ENCODE results near the gene NUDT8. TPM values are rescaled to one million over a fixed set of nuclear protein-coding genes. Genes with fewer than 3 reads are reported as not detected.

NUDT8 gene
- total RNA-seq, 1 experiment from 2014 or later: 18.1 TPM

GRCh38 chr11:67611165-67611564 is 18.6 kb downstream of the NUDT8 start:
- intact Hi-C loops (cut with micrococcal nuclease; ENCODE audit: unreplicated experiment): no loop called here
- CTCF ChIA-PET: no interaction called here
- H3K4me1 ChIP-seq: peaks cover 6% of the 10 kb centered on the region; the same call in 1 of the 2 replicates
- Mint-ChIP-seq H3K36me3 (ENCODE audit: insufficient read depth, unreplicated experiment) (peaks cover 42% of the 10 kb centered on the region), H3K27ac (ENCODE audit: unreplicated experiment) (no peak overlapping the region), H3K27me3 (ENCODE audit: insufficient read depth, unreplicated experiment) (no peaks in the 10 kb centered on the region), H3K4me3 (ENCODE audit: unreplicated experiment) (no peak overlapping the region), H3K4me1 (ENCODE audit: low read depth, unreplicated experiment) (no peaks in the 10 kb centered on the region), H3K9me3 (ENCODE audit: unreplicated experiment) (no peaks in the 10 kb centered on the region)
- no peaks in the 10 kb centered on the region for H3K9me3 ChIP-seq
- H3K27me3 ChIP-seq (replicated peaks; ENCODE audit: control insufficient read depth, insufficient read depth, low read length): no peaks in the 10 kb centered on the region
- peaks cover 11% of the 10 kb centered on the region for H3K36me3 ChIP-seq (ENCODE audit: control insufficient read depth, insufficient read depth, low read length)
- H3K4me3 ChIP-seq (ENCODE audit: low read depth, low read length): no peak overlapping the region
- no peak for DNase-seq
- TF ChIP-seq CTCF (IDR thresholded peaks at IDR 0.05; ENCODE audit: insufficient read depth in 1 of 2, low read depth in 1 of 2, low read length in 1 of 2, severe bottlenecking in 1 of 2, unreplicated experiment in 1 of 2): no peak
- no TSS peak for BruUV-seq (replicated peaks)
- POLR2A ChIA-PET: no interaction called here

GRCh38 chr11:67610302-67610868 is 19.4 kb downstream of the NUDT8 start:
- H3K36me3 Mint-ChIP-seq (ENCODE audit: insufficient read depth, unreplicated experiment): peaks cover 42% of the 10 kb centered on the region
- H3K9me3 ChIP-seq: no peaks in the 10 kb centered on the region
- no peak overlapping the region for H3K27ac Mint-ChIP-seq (ENCODE audit: unreplicated experiment)
- no peak overlapping the region for H3K4me3 Mint-ChIP-seq (ENCODE audit: unreplicated experiment)
- H3K4me1 ChIP-seq: peaks cover 10% of the 10 kb centered on the region; the same call in 1 of the 2 replicates
- no peak overlapping the region for H3K4me3 ChIP-seq (ENCODE audit: low read depth, low read length)
- intact Hi-C loops (cut with micrococcal nuclease; ENCODE audit: unreplicated experiment): no loop called here
- TF ChIP-seq CTCF (IDR thresholded peaks at IDR 0.05; ENCODE audit: insufficient read depth in 1 of 2, low read depth in 1 of 2, low read length in 1 of 2, severe bottlenecking in 1 of 2, unreplicated experiment in 1 of 2): no peak
- CTCF ChIA-PET: interaction anchor here (0.6 kb wide), 1 partner anchor 303 kb away, joined by 5 read pairs; no protein-coding TSS in a partner anchor
- no peaks in the 10 kb centered on the region for H3K27me3 ChIP-seq (replicated peaks; ENCODE audit: control insufficient read depth, insufficient read depth, low read length)
- POLR2A ChIA-PET: no interaction called here
- H3K9me3 Mint-ChIP-seq (ENCODE audit: unreplicated experiment): no peaks in the 10 kb centered on the region
- H3K4me1 Mint-ChIP-seq (ENCODE audit: low read depth, unreplicated experiment): no peaks in the 10 kb centered on the region
- no peaks in the 10 kb centered on the region for H3K27me3 Mint-ChIP-seq (ENCODE audit: insufficient read depth, unreplicated experiment)
- BruUV-seq (replicated peaks): no TSS peak
- no peak for DNase-seq
- peaks cover 11% of the 10 kb centered on the region for H3K36me3 ChIP-seq (ENCODE audit: control insufficient read depth, insufficient read depth, low read length)

- ChIA-PET CTCF (no interaction called here), POLR2A (no interaction called here)
- H3K36me3 Mint-ChIP-seq (ENCODE audit: insufficient read depth, unreplicated experiment): peaks cover 42% of the 10 kb centered on the region
- H3K4me1 ChIP-seq: peaks cover 10% of the 10 kb centered on the region; the same call in 1 of the 2 replicates
- no peak for TF ChIP-seq CTCF (IDR thresholded peaks at IDR 0.05; ENCODE audit: insufficient read depth in 1 of 2, low read depth in 1 of 2, low read length in 1 of 2, severe bottlenecking in 1 of 2, unreplicated experiment in 1 of 2)
- H3K9me3 ChIP-seq: no peaks in the 10 kb centered on the region
- no peaks in the 10 kb centered on the region for H3K27me3 Mint-ChIP-seq (ENCODE audit: insufficient read depth, unreplicated experiment)
- H3K4me3 Mint-ChIP-seq (ENCODE audit: unreplicated experiment): no peak overlapping the region
- H3K27ac Mint-ChIP-seq (ENCODE audit: unreplicated experiment): no peak overlapping the region
- H3K27me3 ChIP-seq (replicated peaks; ENCODE audit: control insufficient read depth, insufficient read depth, low read length): no peaks in the 10 kb centered on the region
- BruUV-seq (replicated peaks): no TSS peak
- no peak overlapping the region for H3K4me3 ChIP-seq (ENCODE audit: low read depth, low read length)
- intact Hi-C loops (cut with micrococcal nuclease; ENCODE audit: unreplicated experiment): no loop called here
- H3K4me1 Mint-ChIP-seq (ENCODE audit: low read depth, unreplicated experiment): no peaks in the 10 kb centered on the region
- H3K9me3 Mint-ChIP-seq (ENCODE audit: unreplicated experiment): no peaks in the 10 kb centered on the region
- DNase-seq: no peak
- H3K36me3 ChIP-seq (ENCODE audit: control insufficient read depth, insufficient read depth, low read length): peaks cover 11% of the 10 kb centered on the region
Observed at GRCh38 chr11:67609316-67609715, 20.4 kb downstream of the NUDT8 start.
